Hepatocyte (in vitro differentiated cells): ENCODE data around the gene PLXND1. TPM values are rescaled to one million over a fixed set of nuclear protein-coding genes. Genes with fewer than 3 reads are reported as not detected.

Experiments used
- DNase-seq: peaks from one replicate; pipeline ENCODE4 v3.0.0-alpha.2; 2016; ENCODE audit warnings: low spot score
- H2AFZ ChIP-seq: fragments of 200-600 bp; sonication (generic); 2 replicates; pipeline ENCODE4 v1.6.0; 2016; ENCODE audit warnings: antibody characterized with exemption, mild to moderate bottlenecking
- H3K27ac ChIP-seq: fragments of 200-600 bp; sonication (generic); 2 replicates; pipeline ENCODE4 v1.5.1; 2016; ENCODE audit warnings: mild to moderate bottlenecking
- H3K27me3 ChIP-seq: fragments of 200-600 bp; sonication (generic); 2 replicates; pipeline ENCODE4 v1.6.1; 2016
- H3K36me3 ChIP-seq: fragments of 200-600 bp; sonication (generic); replicated peaks from 2 replicates; pipeline ENCODE4 v1.5.1; 2016; ENCODE audit warnings: low read depth; ENCODE audit not compliant: insufficient read depth
- H3K4me1 ChIP-seq: fragments of 200-600 bp; sonication (generic); 2 replicates; pipeline ENCODE4 v1.5.1; 2016; ENCODE audit warnings: mild to moderate bottlenecking, moderate library complexity; ENCODE audit not compliant: insufficient read depth
- H3K4me2 ChIP-seq: fragments of 200-600 bp; sonication (generic); 2 replicates; pipeline ENCODE4 v1.6.0; 2016
- H3K4me3 ChIP-seq: fragments of 200-600 bp; sonication (generic); 2 replicates; pipeline ENCODE4 v1.5.1; 2016; ENCODE audit warnings: mild to moderate bottlenecking
- H3K79me2 ChIP-seq: fragments of 200-600 bp; sonication (generic); 2 replicates; pipeline ENCODE4 v1.6.0; 2017; ENCODE audit warnings: mild to moderate bottlenecking
- H3K9me2 ChIP-seq: fragments of 200-600 bp; sonication (generic); replicated peaks from 2 replicates; pipeline ENCODE4 v1.6.0; 2017; ENCODE audit warnings: mild to moderate bottlenecking; ENCODE audit not compliant: insufficient read depth
- H3K9me3 ChIP-seq: fragments of 200-600 bp; sonication (generic); 2 replicates; pipeline ENCODE4 v1.5.1; 2016; ENCODE audit warnings: low read depth, mild to moderate bottlenecking
- H4K20me1 ChIP-seq: fragments of 200-600 bp; sonication (generic); 2 replicates; pipeline ENCODE4 v1.6.0; 2016; ENCODE audit warnings: mild to moderate bottlenecking; ENCODE audit not compliant: insufficient read depth, poor library complexity, severe bottlenecking
- EZH2 ChIP-seq: fragments of 200-600 bp; sonication (generic); IDR thresholded peaks from 2 replicates; pipeline ENCODE4 v1.6.1; 2016; ENCODE audit warnings: antibody characterized with exemption, mild to moderate bottlenecking, borderline replicate concordance
- EZH2phosphoT487 ChIP-seq: fragments of 200-600 bp; sonication (generic); IDR thresholded peaks from one replicate; pipeline ENCODE4 v1.6.1; 2018; ENCODE audit warnings: antibody characterized with exemption, mild to moderate bottlenecking, low read depth, moderate library complexity; ENCODE audit not compliant: unreplicated experiment, severe bottlenecking
- WGBS: methylation state at CpG from one replicate; pipeline ENCODE4 v1.1.6; 2016; ENCODE audit warnings: low lambda C conversion rate; ENCODE audit errors: missing lambda C conversion rate; 5-methylcytosine and 5-hydroxymethylcytosine counted together
- polyA plus RNA-seq: library from polyadenylated mRNA; unstranded; fragments of >200 nt; fragmentation: Nextera tagmentation; extraction: Ambion mirVana; gene quantifications from 2 replicates; pipeline ENCODE4 v1.2.1, GENCODE V29; 2016
- total RNA-seq: library from RNA; depleted of rRNA; stranded (reverse); fragments of >200 nt; gene quantifications from 2 replicates; pipeline ENCODE4 v1.2.3, GENCODE V29; 2014
- TF ChIP-seq, protein P1 (sequence below): fragments of 200-600 bp; sonication (generic); IDR thresholded peaks from 2 replicates; pipeline ENCODE4 v1.5.1; 2016; ENCODE audit warnings: antibody characterized with exemption, mild to moderate bottlenecking; ENCODE audit not compliant: poor library complexity

The PLXND1 gene
- total and polyA plus RNA-seq, 2 experiments from 2014 or later, result 36.3 to 45.3 TPM

DNA sequence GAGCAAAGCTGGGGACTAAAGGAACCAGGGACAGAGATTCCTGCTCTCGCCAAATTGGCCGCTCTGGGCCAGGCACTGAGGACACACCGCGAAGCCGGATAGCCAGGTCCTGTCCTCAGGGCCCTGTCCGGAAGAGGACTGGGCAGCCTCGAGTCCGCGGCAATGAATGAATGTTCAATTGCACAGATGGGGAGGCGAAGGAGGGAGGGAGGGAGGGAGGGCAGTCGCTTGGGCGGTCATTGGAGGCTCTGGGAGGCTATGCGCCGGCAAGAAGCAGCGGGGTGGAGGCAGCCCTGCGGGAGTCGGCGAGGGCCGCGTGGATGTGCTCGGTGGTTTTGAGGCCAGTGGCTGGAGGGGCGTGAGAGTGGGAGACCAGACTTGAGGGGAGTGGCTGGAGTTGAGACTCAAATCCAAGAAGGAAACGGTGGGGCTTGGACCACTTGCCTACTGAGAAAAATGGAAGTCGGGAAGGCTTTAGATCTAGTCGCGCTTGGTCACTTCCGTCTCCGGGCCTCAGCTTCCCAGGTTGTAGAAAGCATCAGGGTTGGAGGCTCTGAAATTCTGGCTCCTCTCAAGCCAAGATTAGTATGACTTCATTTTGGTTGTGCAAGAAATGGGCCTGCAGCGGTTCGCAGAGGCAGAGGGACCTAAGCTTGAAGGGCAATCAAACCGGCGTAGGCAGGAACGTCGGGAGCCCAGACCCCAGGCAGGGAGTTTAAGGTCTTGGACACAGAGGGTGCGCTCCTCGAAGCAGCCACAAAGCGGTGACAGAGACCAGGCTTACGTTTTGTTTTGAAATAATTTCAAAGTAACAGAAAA, 21.1 kb upstream of the PLXND1 start:
- 8% methylated on average over 27 of the region's 38 CpGs for WGBS
- Histone ChIP-seq H3K27me3 (no peaks in the 10 kb centered on the region), H3K4me1 (peaks cover 23% of the 10 kb centered on the region), H4K20me1 (no peaks in the 10 kb centered on the region), H3K4me2 (peak overlapping the region; percentile 97), H3K27ac (peak overlapping the region; percentile 97), H3K79me2 (no peaks in the 10 kb centered on the region), H3K4me3 (peak overlapping the region; percentile 18), H3K9me2 (no peaks in the 10 kb centered on the region), H3K36me3 (no peaks in the 10 kb centered on the region), H2AFZ (peak overlapping the region; percentile 83), H3K9me3 (no peaks in the 10 kb centered on the region)
- peak; percentile 88 for DNase-seq
- no peak for TF ChIP-seq EZH2
- TF ChIP-seq, protein P1, sequence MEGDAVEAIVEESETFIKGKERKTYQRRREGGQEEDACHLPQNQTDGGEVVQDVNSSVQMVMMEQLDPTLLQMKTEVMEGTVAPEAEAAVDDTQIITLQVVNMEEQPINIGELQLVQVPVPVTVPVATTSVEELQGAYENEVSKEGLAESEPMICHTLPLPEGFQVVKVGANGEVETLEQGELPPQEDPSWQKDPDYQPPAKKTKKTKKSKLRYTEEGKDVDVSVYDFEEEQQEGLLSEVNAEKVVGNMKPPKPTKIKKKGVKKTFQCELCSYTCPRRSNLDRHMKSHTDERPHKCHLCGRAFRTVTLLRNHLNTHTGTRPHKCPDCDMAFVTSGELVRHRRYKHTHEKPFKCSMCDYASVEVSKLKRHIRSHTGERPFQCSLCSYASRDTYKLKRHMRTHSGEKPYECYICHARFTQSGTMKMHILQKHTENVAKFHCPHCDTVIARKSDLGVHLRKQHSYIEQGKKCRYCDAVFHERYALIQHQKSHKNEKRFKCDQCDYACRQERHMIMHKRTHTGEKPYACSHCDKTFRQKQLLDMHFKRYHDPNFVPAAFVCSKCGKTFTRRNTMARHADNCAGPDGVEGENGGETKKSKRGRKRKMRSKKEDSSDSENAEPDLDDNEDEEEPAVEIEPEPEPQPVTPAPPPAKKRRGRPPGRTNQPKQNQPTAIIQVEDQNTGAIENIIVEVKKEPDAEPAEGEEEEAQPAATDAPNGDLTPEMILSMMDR, result peak; percentile 85
- TF ChIP-seq EZH2phosphoT487, result no peak

DNA sequence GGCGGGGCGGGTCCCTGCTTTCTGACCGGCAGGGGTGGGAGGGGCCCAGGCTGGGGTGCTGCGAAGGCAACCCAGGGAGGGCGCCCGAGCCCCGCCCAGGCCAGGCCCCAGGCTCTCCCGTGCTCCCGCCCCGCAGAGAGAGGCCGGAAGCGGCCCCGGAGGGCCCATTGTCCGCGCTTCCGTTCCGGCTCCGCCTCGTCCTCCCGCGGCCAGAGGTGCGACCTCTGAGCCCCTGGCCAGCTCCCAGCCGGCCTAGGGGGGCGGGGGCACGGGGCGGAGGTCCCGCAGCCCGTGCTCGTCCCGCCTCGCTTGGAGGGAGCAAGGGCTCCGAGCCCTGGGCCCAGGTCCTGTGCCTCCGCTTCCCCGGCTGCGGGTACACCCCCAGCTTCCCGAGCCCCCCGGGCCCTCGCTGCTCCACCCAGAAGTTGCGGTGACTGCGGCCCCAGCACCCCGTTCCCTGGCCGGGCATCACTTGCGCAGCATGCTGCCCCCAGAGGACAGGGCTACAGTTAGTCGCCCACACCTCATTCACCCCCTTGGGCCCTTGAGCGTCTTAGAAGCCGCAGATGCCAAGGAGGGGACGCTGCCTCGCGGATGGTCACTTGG, 20.4 kb upstream of the PLXND1 start:
- no peak for TF ChIP-seq EZH2phosphoT487
- TF ChIP-seq, protein P1, result no peak
- TF ChIP-seq EZH2, result no peak
- Histone ChIP-seq H3K4me3 (peak overlapping the region; percentile 18), H3K9me3 (no peaks in the 10 kb centered on the region), H3K4me2 (peak overlapping the region; percentile 97), H3K4me1 (peaks cover 23% of the 10 kb centered on the region), H3K79me2 (no peaks in the 10 kb centered on the region), H3K9me2 (no peaks in the 10 kb centered on the region), H3K27me3 (no peaks in the 10 kb centered on the region), H4K20me1 (no peaks in the 10 kb centered on the region), H3K27ac (peak overlapping the region; percentile 97), H3K36me3 (no peaks in the 10 kb centered on the region), H2AFZ (peak overlapping the region; percentile 83)
- 9% methylated on average over 12 of the region's 49 CpGs for WGBS
- peak; percentile 93 for DNase-seq

DNA sequence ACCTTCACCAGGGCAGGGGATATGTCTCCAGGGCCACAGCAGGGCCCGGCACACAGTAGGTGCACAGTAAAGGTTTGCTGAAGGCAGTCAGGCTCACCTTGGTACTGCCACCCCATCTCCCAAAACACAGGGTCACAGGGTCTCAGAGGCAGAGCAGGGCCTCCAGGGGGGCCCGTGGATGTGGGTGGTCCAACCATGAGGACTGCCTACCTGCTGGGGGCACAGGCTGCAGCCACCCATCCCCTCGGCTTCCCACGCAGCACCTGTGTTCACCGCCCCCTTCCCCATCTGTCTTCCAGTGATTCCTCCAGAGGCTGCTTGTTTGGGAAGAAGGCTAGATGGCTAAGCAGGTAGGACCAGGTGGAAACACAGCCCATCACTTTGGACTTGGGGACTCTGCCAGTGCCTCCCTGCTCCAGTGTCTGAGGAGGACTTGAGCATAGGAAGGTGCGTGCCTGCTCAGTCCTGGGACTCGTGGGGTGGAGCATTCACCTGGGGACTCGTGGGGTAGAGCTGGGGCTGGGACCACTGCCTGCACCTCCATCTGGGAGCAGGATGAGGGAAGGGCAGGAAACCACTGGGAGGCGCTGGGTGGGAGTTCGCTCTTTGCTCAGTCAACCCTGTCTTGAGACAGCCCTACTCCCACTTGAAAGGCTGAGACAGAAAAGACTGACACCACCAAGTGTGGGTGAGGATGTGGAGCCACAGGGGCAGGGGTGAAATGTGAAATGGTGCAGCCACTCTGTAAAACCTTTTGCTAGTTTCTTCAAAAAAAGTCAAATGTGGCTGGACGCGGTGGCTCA, 18.8 kb upstream of the PLXND1 start:
- Histone ChIP-seq H4K20me1 (no peaks in the 10 kb centered on the region), H3K36me3 (no peaks in the 10 kb centered on the region), H2AFZ (no peak overlapping the region), H3K4me1 (peaks cover 23% of the 10 kb centered on the region), H3K9me3 (no peaks in the 10 kb centered on the region), H3K79me2 (no peaks in the 10 kb centered on the region), H3K27ac (peak overlapping the region; percentile 81), H3K4me2 (no peak overlapping the region), H3K27me3 (no peaks in the 10 kb centered on the region), H3K9me2 (no peaks in the 10 kb centered on the region), H3K4me3 (no peak overlapping the region)
- TF ChIP-seq EZH2phosphoT487, result no peak
- TF ChIP-seq EZH2, result no peak
- TF ChIP-seq, protein P1, result no peak
- DNase-seq, result no peak
- WGBS, result 92% methylated on average over 12 of the region's 12 CpGs
